Neural cell (in vitro differentiated cells): ENCODE data around the gene HPCA.
"Not testable (repeated sequence)": the region's sequence is repeated elsewhere in the genome, so short reads cannot be mapped to it uniquely, and the experiment has no call there.

Experiments used
- EZH2 ChIP-seq: fragments of 200-600, 300-800 bp; shearing (Covaris generic), sonication (generic); IDR thresholded peaks from 2 replicates; pipeline ENCODE4 v1.6.1; 2014; ENCODE audit warnings: antibody characterized with exemption, low read length, borderline replicate concordance, mild to moderate bottlenecking; ENCODE audit not compliant: insufficient read depth, poor library complexity, severe bottlenecking
- MXI1 ChIP-seq: fragments of 450-650 bp; conservative IDR thresholded peaks from 2 replicates; pipeline ENCODE4 v1.6.1; 2014; ENCODE audit warnings: antibody characterized with exemption, mild to moderate bottlenecking; ENCODE audit not compliant: poor library complexity, severe bottlenecking
- POLR2AphosphoS5 ChIP-seq: IDR thresholded peaks from 2 replicates; pipeline ENCODE4 v1.6.1; 2012
- TAF1 ChIP-seq: IDR thresholded peaks from 2 replicates; pipeline ENCODE4 v1.6.1; 2012; ENCODE audit warnings: low read depth
- TF ChIP-seq, protein P1 (sequence below): fragments of 450-650 bp; IDR thresholded peaks from 2 replicates; pipeline ENCODE4 v1.5.1; 2014; ENCODE audit warnings: antibody characterized with exemption, mild to moderate bottlenecking, moderate library complexity; ENCODE audit not compliant: poor library complexity, severe bottlenecking

GRCh38 chr1:32905588-32905987, 19.3 kb downstream of the HPCA start:
- not testable (repeated sequence) for TF ChIP-seq EZH2, TAF1, POLR2AphosphoS5, MXI1
- TF ChIP-seq, protein P1, sequence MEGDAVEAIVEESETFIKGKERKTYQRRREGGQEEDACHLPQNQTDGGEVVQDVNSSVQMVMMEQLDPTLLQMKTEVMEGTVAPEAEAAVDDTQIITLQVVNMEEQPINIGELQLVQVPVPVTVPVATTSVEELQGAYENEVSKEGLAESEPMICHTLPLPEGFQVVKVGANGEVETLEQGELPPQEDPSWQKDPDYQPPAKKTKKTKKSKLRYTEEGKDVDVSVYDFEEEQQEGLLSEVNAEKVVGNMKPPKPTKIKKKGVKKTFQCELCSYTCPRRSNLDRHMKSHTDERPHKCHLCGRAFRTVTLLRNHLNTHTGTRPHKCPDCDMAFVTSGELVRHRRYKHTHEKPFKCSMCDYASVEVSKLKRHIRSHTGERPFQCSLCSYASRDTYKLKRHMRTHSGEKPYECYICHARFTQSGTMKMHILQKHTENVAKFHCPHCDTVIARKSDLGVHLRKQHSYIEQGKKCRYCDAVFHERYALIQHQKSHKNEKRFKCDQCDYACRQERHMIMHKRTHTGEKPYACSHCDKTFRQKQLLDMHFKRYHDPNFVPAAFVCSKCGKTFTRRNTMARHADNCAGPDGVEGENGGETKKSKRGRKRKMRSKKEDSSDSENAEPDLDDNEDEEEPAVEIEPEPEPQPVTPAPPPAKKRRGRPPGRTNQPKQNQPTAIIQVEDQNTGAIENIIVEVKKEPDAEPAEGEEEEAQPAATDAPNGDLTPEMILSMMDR: not testable (repeated sequence)
